SK-N-SH (cell line): ENCODE results near the gene SIRT3. TPM values are rescaled to one million over a fixed set of nuclear protein-coding genes. Genes with fewer than 3 reads are reported as not detected.
A peak's percentile ranks its signal among the peaks of the same experiment; 100 is the strongest.

Experiments used
- CTCF ChIA-PET: fragments of 300-600, 350-600 bp; formaldehyde crosslinking; extraction: SDS; loops from one replicate; lab custom pipeline; 2021; lab: Yijun Ruan, JAX
- POLR2A ChIA-PET: fragments of 350-600 bp; sonication (Branson Sonifier 250); formaldehyde crosslinking; extraction: SDS; loops from one replicate; lab custom pipeline; 2020; ENCODE audit warnings: antibody characterized with exemption, inconsistent platforms; lab: Yijun Ruan, JAX
- DNase-seq: peaks from one replicate; pipeline ENCODE4 v3.0.0; 2012
- H2AFZ ChIP-seq: fragments of 200-600 bp; sonication (generic); 2 replicates; pipeline ENCODE4 v1.8.1; 2016; ENCODE audit warnings: antibody characterized with exemption, mild to moderate bottlenecking, low read depth
- H3F3A ChIP-seq: fragments of 200-600 bp; sonication (generic); replicated peaks from 2 replicates; pipeline ENCODE3; 2016; ENCODE audit warnings: antibody characterized with exemption, mild to moderate bottlenecking; ENCODE audit not compliant: insufficient read depth
- H3K27ac ChIP-seq, 2 experiments: fragments of 200-500 bp in 1 of 2; fragments of 200-600 bp in 1 of 2; sonication (Bioruptor generic) in 1 of 2; sonication (generic), shearing (Covaris generic) in 1 of 2; 2 replicates each; pipeline versions ENCODE4 v1.5.1 to v1.6.1; 2014 to 2016; ENCODE audit warnings: low read depth in 2 of 2, inconsistent platforms in 1 of 2, low read length in 1 of 2, mild to moderate bottlenecking in 1 of 2, mixed read lengths in 1 of 2
- H3K27me3 ChIP-seq: fragments of 200-600 bp; sonication (generic), shearing (Covaris generic); 2 replicates; pipeline ENCODE4 v1.6.1; 2016; ENCODE audit warnings: mixed run types; ENCODE audit not compliant: insufficient read depth
- H3K36me3 ChIP-seq, 2 experiments: fragments of 200-500 bp in 1 of 2; fragments of 200-600 bp in 1 of 2; sonication (Bioruptor generic) in 1 of 2; sonication (generic) in 1 of 2; replicated peaks in 1 of 2; 2 replicates each; pipeline versions ENCODE3 to v1.5.1; 2014 to 2016; ENCODE audit warnings: low read length in 1 of 2, mild to moderate bottlenecking in 1 of 2; ENCODE audit not compliant: insufficient read depth in 2 of 2, control insufficient read depth in 1 of 2
- H3K4me1 ChIP-seq, 2 experiments: fragments of 200-500 bp in 1 of 2; fragments of 200-600 bp in 1 of 2; sonication (Bioruptor generic) in 1 of 2; sonication (generic), shearing (Covaris generic) in 1 of 2; 2 replicates each; pipeline versions ENCODE4 v1.5.1 to v1.6.1; 2014 to 2016; ENCODE audit warnings: low read depth in 1 of 2, low read length in 1 of 2, mixed run types in 1 of 2; ENCODE audit not compliant: insufficient read depth in 2 of 2, control insufficient read depth in 1 of 2
- H3K4me2 ChIP-seq: fragments of 200-600 bp; sonication (generic), shearing (Covaris generic); 2 replicates; pipeline ENCODE4 v1.6.1; 2017; ENCODE audit warnings: mixed run types
- H3K4me3 ChIP-seq, 2 experiments: fragments of 200-500 bp in 1 of 2; fragments of 200-600 bp in 1 of 2; sonication (Bioruptor generic) in 1 of 2; sonication (generic), shearing (Covaris generic) in 1 of 2; 2 replicates each; pipeline versions ENCODE4 v1.5.1 to v1.8.1; 2014 to 2016; ENCODE audit warnings: low read depth in 2 of 2, inconsistent platforms in 1 of 2, low read length in 1 of 2, mild to moderate bottlenecking in 1 of 2, mixed read lengths in 1 of 2, moderate library complexity in 1 of 2
- H3K79me2 ChIP-seq: fragments of 200-600 bp; sonication (generic); 2 replicates; pipeline ENCODE4 v1.8.1; 2017; ENCODE audit warnings: mild to moderate bottlenecking; ENCODE audit not compliant: insufficient read depth
- H3K9ac ChIP-seq: fragments of 200-600 bp; sonication (generic); 2 replicates; pipeline ENCODE4 v1.6.1; 2017; ENCODE audit warnings: mixed run types
- H3K9me2 ChIP-seq: fragments of 200-600 bp; sonication (generic); 2 replicates; pipeline ENCODE4 v1.6.1; 2017; ENCODE audit warnings: mixed run types
- H3K9me3 ChIP-seq: fragments of 200-600 bp; sonication (generic); 2 replicates; pipeline ENCODE4 v1.6.1; 2017; ENCODE audit warnings: mixed run types, mild to moderate bottlenecking, moderate library complexity
- H4K20me1 ChIP-seq: fragments of 200-600 bp; sonication (generic); 2 replicates; pipeline ENCODE4 v1.6.1; 2017; ENCODE audit warnings: mild to moderate bottlenecking, mixed run types; ENCODE audit not compliant: insufficient read depth
- CTCF ChIP-seq: fragments of 200-600 bp; sonication (generic); IDR thresholded peaks from 2 replicates; pipeline ENCODE4 v1.6.1; 2017; ENCODE audit warnings: antibody characterized with exemption, mild to moderate bottlenecking, moderate library complexity
- GABPA ChIP-seq: IDR thresholded peaks from 2 replicates; pipeline ENCODE4 v1.4.0; 2012; ENCODE audit warnings: low read depth, mild to moderate bottlenecking
- IRF3 ChIP-seq: fragments of 150-350 bp; IDR thresholded peaks from 2 replicates; pipeline ENCODE4 v1.6.1; 2016; ENCODE audit warnings: mild to moderate bottlenecking, low read depth, low read length
- JUND ChIP-seq: IDR thresholded peaks from 2 replicates; pipeline ENCODE4 v1.4.0; 2012
- MXI1 ChIP-seq: IDR thresholded peaks from 2 replicates; pipeline ENCODE4 v1.6.1; 2012; ENCODE audit warnings: mild to moderate bottlenecking, low read depth, low read length, improper control_type of control experiment
- NFIC ChIP-seq: IDR thresholded peaks from 2 replicates; pipeline ENCODE4 v1.4.0; 2012; ENCODE audit warnings: borderline replicate concordance
- PBX3 ChIP-seq: IDR thresholded peaks from 2 replicates; pipeline ENCODE4; 2012
- POLR2AphosphoS5 ChIP-seq: IDR thresholded peaks from 2 replicates; pipeline ENCODE4 v1.6.1; 2012; ENCODE audit warnings: low read depth, low read length
- RXRA ChIP-seq: IDR thresholded peaks from 2 replicates; pipeline ENCODE4 v1.4.0; 2012; ENCODE audit warnings: low read depth, mild to moderate bottlenecking, borderline replicate concordance
- USF1 ChIP-seq: IDR thresholded peaks from 2 replicates; pipeline ENCODE4 v1.4.0; 2012; ENCODE audit warnings: low read depth, borderline replicate concordance
- WGBS: methylation state at CpG from one replicate; pipeline ENCODE4 v1.1.6; 2017; ENCODE audit warnings: low lambda C conversion rate; 5-methylcytosine and 5-hydroxymethylcytosine counted together
- polyA plus RNA-seq, 3 experiments: library from polyadenylated mRNA; depleted of rRNA; stranded (reverse); fragments of >200 nt; gene quantifications; 2 replicates each; pipeline ENCODE4 v1.2.3, GENCODE V29; 2012

SIRT3 gene
- polyA plus RNA-seq, 1 of the 3 experiments (the other 2 are of a cell fraction), result 34.4 TPM

- TF ChIP-seq CTCF (no peak), NFIC (no peak), USF1 (no peak), POLR2AphosphoS5 (peak; percentile 48; the same call in 1 of the 2 replicates), JUND (no peak), GABPA (no peak), PBX3 (no peak), RXRA (no peak)
These were observed at the start of gene SIRT3 (continued) for GRCh38 chr11:235997-236773.

GRCh38 chr11:285894-286220 is 49.7 kb upstream of the SIRT3 start:
- Histone ChIP-seq H4K20me1 (no peaks in the 10 kb centered on the region), H3K4me3 (no peak overlapping the region), H3K9me2 (no peaks in the 10 kb centered on the region), H3K27me3 (peaks cover 20% of the 10 kb centered on the region), H2AFZ (no peak overlapping the region), H3K4me1 (peaks cover 0 to 9% of the 10 kb centered on the region in 2 experiments; a peak in 1 of 4 replicates), H3K79me2 (no peaks in the 10 kb centered on the region), H3K4me2 (no peak overlapping the region), H3K9ac (no peak overlapping the region), H3K27ac (no peak overlapping the region), H3K9me3 (no peaks in the 10 kb centered on the region), H3F3A (no peaks in the 10 kb centered on the region), H3K36me3 (no peaks in the 10 kb centered on the region)
- 51% methylated on average over 7 of the region's 8 CpGs for WGBS
- no peak for TF ChIP-seq RXRA
- CTCF ChIA-PET, result interaction anchor here (0.8 to 2.0 kb wide), 2 partner anchors 16 to 233 kb away, joined by 3 to 4 read pairs; no protein-coding TSS in a partner anchor
- peak; percentile 33 for DNase-seq
- POLR2A ChIA-PET, result no interaction called here

- ChIA-PET CTCF (interaction anchor here (0.6 to 2.0 kb wide), 4 partner anchors 24 to 234 kb away, joined by 3 to 4 read pairs (median 4); no protein-coding TSS in a partner anchor), POLR2A (no interaction called here)
- H3F3A ChIP-seq, result no peaks in the 10 kb centered on the region
- peaks cover 0 to 9% of the 10 kb centered on the region in 2 experiments; a peak in 1 of 4 replicates for H3K4me1 ChIP-seq
- H3K27ac ChIP-seq, result no peak overlapping the region
- peak; percentile 25 for DNase-seq
- H2AFZ ChIP-seq, result no peak overlapping the region
- H3K79me2 ChIP-seq, result no peaks in the 10 kb centered on the region
- no peak overlapping the region for H3K4me2 ChIP-seq
- no peak overlapping the region for H3K4me3 ChIP-seq
- H3K9ac ChIP-seq, result no peak overlapping the region
- 78% methylated on average over 19 of the region's 29 CpGs for WGBS
- H3K9me3 ChIP-seq, result no peaks in the 10 kb centered on the region
- H4K20me1 ChIP-seq, result no peaks in the 10 kb centered on the region
- H3K27me3 ChIP-seq, result peaks cover 26% of the 10 kb centered on the region
- TF ChIP-seq IRF3 (no peak), MXI1 (no peak)
- TF ChIP-seq, all 33 proteins: peak for 0
- Histone ChIP-seq H3K9me2 (no peaks in the 10 kb centered on the region), H3K36me3 (no peaks in the 10 kb centered on the region)
These were observed 49.1 kb upstream of the SIRT3 start for GRCh38 chr11:285021-285893.
